Cardiac fibroblast (primary cell): ENCODE measurements around the gene IGFLR1.
A peak's percentile ranks its signal among the peaks of the same experiment; 100 is the strongest.

ENCODE experiments used
- DNase-seq, 2 donors: peaks; one replicate each; pipeline versions ENCODE4 v3.0.0 to v3.0.0-alpha.2; 2010; ENCODE audit warnings: low read depth in 2 of 2
- H3K4me3 ChIP-seq, 2 donors: replicated peaks in 1 of 2; 1 replicate in 1 of 2; 2 replicates in 1 of 2; pipeline ENCODE4 v1.5.1; 2011; ENCODE audit warnings: low read depth in 2 of 2, low read length in 2 of 2, mild to moderate bottlenecking in 2 of 2, moderate library complexity in 1 of 2
- TF ChIP-seq, protein P1 (sequence below): IDR thresholded peaks from one replicate; pipeline ENCODE4 v1.5.1; 2011; ENCODE audit warnings: low read depth, mild to moderate bottlenecking, low read length, inconsistent platforms

The IGFLR1 gene

DNA sequence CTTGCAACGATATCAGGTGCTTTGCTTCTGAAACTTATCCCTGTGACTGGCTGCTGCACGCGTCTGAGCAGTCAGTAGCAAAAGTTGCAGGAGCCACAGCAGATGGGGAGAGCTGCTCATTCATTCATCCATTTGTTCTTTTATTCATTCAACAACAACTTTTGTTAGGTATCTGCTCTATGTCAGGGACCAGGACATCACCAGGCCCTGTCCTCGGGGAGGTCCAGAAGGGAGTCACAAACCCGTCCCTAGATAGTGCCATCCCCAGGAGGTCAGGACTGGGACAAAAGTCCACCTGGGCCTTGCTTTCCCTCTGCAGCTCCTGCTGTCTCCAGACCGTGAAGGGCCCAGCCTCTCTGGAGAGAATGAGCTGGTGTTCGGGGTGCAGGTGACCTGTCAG, 35.7 kb upstream of the IGFLR1 start:
- no peak for DNase-seq
- TF ChIP-seq, protein P1, sequence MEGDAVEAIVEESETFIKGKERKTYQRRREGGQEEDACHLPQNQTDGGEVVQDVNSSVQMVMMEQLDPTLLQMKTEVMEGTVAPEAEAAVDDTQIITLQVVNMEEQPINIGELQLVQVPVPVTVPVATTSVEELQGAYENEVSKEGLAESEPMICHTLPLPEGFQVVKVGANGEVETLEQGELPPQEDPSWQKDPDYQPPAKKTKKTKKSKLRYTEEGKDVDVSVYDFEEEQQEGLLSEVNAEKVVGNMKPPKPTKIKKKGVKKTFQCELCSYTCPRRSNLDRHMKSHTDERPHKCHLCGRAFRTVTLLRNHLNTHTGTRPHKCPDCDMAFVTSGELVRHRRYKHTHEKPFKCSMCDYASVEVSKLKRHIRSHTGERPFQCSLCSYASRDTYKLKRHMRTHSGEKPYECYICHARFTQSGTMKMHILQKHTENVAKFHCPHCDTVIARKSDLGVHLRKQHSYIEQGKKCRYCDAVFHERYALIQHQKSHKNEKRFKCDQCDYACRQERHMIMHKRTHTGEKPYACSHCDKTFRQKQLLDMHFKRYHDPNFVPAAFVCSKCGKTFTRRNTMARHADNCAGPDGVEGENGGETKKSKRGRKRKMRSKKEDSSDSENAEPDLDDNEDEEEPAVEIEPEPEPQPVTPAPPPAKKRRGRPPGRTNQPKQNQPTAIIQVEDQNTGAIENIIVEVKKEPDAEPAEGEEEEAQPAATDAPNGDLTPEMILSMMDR: no peak
- H3K4me3 ChIP-seq: no peak overlapping the region

DNA sequence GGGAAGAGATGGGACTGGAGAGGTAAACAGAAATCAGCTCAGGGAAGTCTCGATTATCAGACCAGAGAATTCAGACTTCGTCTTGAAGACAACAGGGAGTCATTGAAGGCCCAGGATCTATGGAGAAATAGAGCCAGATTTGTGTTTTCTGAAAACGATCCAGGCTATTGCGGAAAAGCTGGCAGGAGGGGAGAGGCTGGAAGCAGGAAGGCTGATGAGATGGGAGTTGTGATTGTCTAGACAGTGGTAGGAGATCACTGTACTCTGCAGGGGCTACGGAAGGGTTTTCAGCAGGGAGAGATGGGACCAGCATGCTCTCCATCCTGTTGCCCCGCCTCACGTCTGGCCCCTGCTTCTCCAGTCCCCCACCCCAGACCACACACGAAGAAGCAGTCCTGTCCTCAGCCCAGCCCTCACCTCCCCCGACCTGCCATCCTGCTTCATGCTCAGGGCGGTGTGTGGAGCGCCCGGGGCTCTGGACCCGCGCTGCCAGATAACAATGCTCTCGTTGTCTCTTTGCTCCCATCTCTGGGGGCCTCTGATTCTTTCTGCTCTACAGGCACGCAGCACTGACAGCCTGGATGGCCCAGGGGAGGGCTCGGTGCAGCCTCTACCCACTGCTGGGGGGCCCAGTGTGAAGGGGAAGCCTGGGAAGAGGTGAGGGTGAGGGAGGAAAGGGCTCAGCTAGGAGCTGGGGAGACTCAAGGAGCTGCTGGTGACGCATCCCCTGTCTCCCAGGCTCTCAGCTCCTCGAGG, 35.0 kb upstream of the IGFLR1 start:
- TF ChIP-seq, protein P1: no peak
- DNase-seq: peak in 1 of 2 donors; percentile 8
- no peak overlapping the region for H3K4me3 ChIP-seq

DNA sequence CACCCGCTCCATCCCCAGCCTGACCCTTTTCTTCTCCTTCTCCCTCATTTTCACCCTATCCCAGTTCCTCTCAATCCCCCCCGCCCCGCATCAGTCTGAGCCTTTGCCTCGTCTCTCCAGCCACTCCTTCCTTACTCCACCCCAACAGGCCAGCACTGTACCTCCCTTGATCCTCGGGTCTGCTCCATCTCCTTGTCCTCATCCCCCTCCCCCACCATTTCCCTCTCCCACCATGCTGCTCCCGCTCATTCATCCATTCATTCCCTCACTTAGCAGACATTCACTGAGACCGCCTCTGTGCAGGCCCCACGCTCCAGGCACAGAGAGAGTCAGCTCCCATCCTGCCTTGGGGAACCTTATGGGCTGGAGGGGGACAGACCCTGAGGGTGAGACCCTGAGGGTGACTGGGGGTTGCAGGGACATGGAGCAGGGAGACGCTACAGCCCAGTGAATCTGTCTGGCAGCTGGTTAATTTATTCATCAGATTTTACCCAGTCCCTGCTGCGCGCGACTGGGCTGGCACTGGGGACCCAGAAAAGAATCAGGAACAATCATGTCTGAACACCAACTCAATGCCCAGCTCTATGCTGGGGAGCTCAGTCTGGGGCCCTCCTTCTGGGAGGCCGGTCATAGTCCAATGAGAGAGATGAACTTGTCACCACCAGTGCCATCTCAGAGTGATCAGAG, 34.0 kb upstream of the IGFLR1 start:
- peak overlapping the region; percentile 68 to 70 for H3K4me3 ChIP-seq
- TF ChIP-seq, protein P1: no peak
- DNase-seq: no peak

DNA sequence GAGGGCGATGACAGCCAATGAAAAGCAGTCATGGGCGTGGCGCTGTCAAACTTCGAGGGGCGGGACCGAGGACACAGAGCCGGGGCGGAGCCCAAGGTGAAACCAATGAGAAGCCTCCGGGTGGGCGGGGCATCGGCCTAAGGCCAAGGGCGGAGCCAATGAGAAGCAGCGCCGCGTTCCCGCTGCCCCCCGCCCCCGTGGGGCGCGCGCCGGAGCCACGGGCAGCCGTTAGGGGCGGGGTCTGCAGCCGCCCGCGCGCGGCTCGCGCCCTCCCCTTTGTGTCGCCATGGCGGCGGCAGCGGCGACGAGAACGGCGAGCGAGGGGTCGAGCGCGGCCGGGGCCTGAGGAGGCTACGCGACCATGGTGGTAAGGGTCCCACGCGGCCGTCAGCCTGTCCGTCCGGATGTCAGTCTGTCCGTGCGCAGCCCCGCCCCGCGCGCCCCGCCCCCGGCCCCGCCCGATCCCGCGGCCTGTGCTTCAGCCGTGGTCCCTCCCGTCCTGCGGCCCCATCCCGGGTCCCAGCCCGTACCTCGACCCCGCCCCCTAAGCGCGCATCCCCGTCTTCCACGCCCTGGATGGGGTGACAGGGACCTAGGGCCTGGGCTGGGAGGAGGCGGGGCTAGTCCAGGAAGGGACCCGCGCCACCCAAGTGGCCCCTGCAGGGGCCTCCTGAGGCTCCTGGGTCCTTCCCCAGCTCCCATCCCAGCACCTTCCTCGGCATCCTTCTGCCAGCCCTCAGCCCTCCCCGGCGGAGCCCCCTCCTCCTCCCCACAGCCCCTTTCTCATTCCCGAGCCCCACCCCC, 33.2 kb upstream of the IGFLR1 start, which contains the start of gene ARHGAP33:
Gene ARHGAP33 (plus strand): TSS at position 267 of the 804 bp plus-strand sequence. CDS start 95 bp downstream, at position 362.
- peak within 1 kb of the TSS; percentile 68 to 70 for H3K4me3 ChIP-seq
- peak; percentile 96 for DNase-seq
- TF ChIP-seq, protein P1: no peak

DNA sequence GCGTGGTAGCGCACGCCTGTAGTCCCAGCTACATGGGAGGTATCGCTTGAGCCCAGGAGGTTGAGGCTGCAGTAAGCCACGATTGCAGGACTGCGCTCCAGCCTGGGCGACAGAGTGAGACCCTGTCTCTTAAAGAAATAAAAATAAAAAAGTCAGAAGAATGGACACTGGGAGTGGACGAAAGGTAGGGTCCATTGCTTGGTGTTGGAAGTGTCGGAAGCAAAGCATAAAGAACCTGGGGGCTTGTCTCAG, 32.7 kb upstream of the IGFLR1 start:
- DNase-seq: no peak
- peak overlapping the region; percentile 8 to 37 for H3K4me3 ChIP-seq
- TF ChIP-seq, protein P1: no peak

DNA sequence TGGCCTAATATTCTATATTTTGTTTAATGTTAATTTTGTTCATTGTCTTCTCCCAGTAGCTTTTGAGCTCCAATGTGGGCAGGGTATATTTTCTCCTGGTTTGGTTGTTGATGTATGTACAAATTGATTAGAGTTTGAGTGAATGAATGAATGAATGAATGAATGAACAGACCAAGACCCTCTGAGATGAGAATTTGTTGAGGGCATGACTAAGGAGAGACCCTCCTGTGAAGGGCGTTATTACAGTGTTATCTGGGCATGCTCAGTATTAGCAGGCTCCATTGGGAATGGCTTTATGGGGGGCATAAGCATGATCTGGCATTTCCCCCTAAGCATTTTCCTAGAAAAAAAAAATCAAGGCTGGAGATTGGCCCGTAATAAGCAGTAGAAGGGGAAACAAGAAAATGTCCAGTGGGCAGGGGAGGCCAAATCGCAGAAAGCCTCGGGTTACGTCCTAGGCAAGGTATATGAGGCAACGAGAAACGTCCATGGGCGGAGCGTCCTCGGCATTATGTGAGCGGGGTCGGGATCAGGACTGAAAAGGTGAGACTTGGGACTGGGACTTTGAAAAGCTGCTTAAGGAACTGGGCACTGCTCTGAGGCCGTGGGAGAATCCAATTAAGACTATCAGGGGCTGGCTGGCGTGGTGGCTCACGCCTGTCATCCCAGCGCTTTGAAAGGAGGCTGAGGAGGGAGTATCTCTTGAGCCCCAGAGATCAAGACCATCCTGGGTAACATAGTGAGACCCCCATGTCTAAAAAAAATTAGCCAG, 32.2 kb upstream of the IGFLR1 start:
- no peak for DNase-seq
- TF ChIP-seq, protein P1: no peak
- peak overlapping the region; percentile 8 to 37 for H3K4me3 ChIP-seq
